Panc1 (cell line): ENCODE measurements around the gene ATRNL1. TPM values are rescaled to one million over a fixed set of nuclear protein-coding genes. Genes with fewer than 3 reads are reported as not detected.

ENCODE experiments used
- ATAC-seq: fragments of 200-7000 bp; cut with Tn5 transposase; 2 replicates; pipeline ENCODE4 v1.9.1; 2020; ENCODE audit warnings: mild to moderate bottlenecking, moderate library complexity
- BruUV-seq: library from RNA; stranded (reverse); fragments of 400-500 nt; replicated peaks from 2 replicates; lab custom pipeline; 2021; lab: Mats Ljungman, UMichigan
- CTCF ChIA-PET: fragments of 300-600 bp; sonication (Branson Sonifier 250); formaldehyde crosslinking; loops from one replicate; lab custom pipeline; 2022; ENCODE audit warnings: antibody characterized with exemption; lab: Charles Lee
- POLR2A ChIA-PET: fragments of 300-600 bp; sonication (Branson Sonifier 250); formaldehyde crosslinking; loops from one replicate; lab custom pipeline; 2022; ENCODE audit warnings: antibody characterized with exemption; lab: Charles Lee
- DNase-seq: peaks from one replicate; pipeline ENCODE4 v3.0.0-alpha.2; 2010; ENCODE audit warnings: low read depth, low spot score
- H3K27ac ChIP-seq: 2 replicates; pipeline ENCODE4 v1.5.1; 2011; ENCODE audit warnings: mild to moderate bottlenecking, low read length, inconsistent platforms
- H3K27me3 ChIP-seq: fragments of 200-500 bp; sonication (Bioruptor generic); 2 replicates; pipeline ENCODE4 v1.6.0; 2014; ENCODE audit warnings: low read length, inconsistent platforms; ENCODE audit not compliant: control insufficient read depth, insufficient read depth
- H3K36me3 ChIP-seq: fragments of 200-500 bp; sonication (Bioruptor generic); 2 replicates; pipeline ENCODE4 v1.5.1; 2014; ENCODE audit warnings: inconsistent platforms, mild to moderate bottlenecking, low read length, moderate library complexity; ENCODE audit not compliant: control insufficient read depth, insufficient read depth
- H3K4me1 ChIP-seq: 2 replicates; pipeline ENCODE4 v1.5.1; 2011; ENCODE audit warnings: inconsistent platforms, mild to moderate bottlenecking, low read length, moderate library complexity; ENCODE audit not compliant: control insufficient read depth, insufficient read depth
- H3K4me3 ChIP-seq, 2 experiments: 2 replicates each; pipeline ENCODE4 v1.5.1; 2011 to 2012; ENCODE audit warnings: low read depth in 2 of 2, low read length in 2 of 2, mild to moderate bottlenecking in 2 of 2, inconsistent platforms in 1 of 2, moderate library complexity in 1 of 2
- H3K9me3 ChIP-seq: fragments of 200-500 bp; sonication (Bioruptor generic); 2 replicates; pipeline ENCODE4 v1.5.1; 2014; ENCODE audit warnings: low read depth, mild to moderate bottlenecking, inconsistent platforms, low read length, moderate library complexity; ENCODE audit not compliant: control insufficient read depth, insufficient read depth
- POLR2AphosphoS5 ChIP-seq: IDR thresholded peaks from 2 replicates; pipeline ENCODE4 v1.6.1; 2012; ENCODE audit warnings: mild to moderate bottlenecking, low read depth, low read length, moderate library complexity
- SIN3A ChIP-seq: IDR thresholded peaks from 2 replicates; pipeline ENCODE4 v1.6.1; 2012; ENCODE audit warnings: low read depth, mild to moderate bottlenecking, low read length, moderate library complexity, borderline replicate concordance; ENCODE audit not compliant: insufficient read depth
- TCF7L2 ChIP-seq: IDR thresholded peaks from 2 replicates; pipeline ENCODE4 v1.6.1; 2011; ENCODE audit warnings: mild to moderate bottlenecking, low read depth, low read length, inconsistent platforms
- in situ Hi-C: cut with HindIII; loops from 2 replicates; pipeline ENCODE4 v1.10.0; 2016; ENCODE audit warnings: low sequenced_read_pairs, low pct_unique_long_range_greater_than_20kb
- intact Hi-C: fragments of 100-400 bp; cut with micrococcal nuclease; formaldehyde crosslinking; loops from one replicate; pipeline ENCODE4 v1.10.0; 2022; ENCODE audit not compliant: unreplicated experiment
- total RNA-seq: library from RNA; stranded (reverse); gene quantifications from one replicate; pipeline ENCODE4 v1.2.1, GENCODE V29; 2021; ENCODE audit not compliant: unreplicated experiment
- TF ChIP-seq, protein P1 (sequence below), 2 experiments: IDR thresholded peaks; 2 replicates each; pipeline ENCODE4 v1.6.1; 2011 to 2012; ENCODE audit warnings: low read depth in 2 of 2, control low read depth in 1 of 2, low read length in 1 of 2, mild to moderate bottlenecking in 1 of 2, moderate library complexity in 1 of 2; ENCODE audit not compliant: insufficient read depth in 1 of 2
- TF ChIP-seq, protein P2 (sequence below): fragments of 450-650 bp; IDR thresholded peaks from 2 replicates; pipeline ENCODE4 v1.5.1; 2017; ENCODE audit warnings: mild to moderate bottlenecking

Gene ATRNL1
- total RNA-seq, 1 experiment from 2014 or later: 17.1 TPM

GRCh38 chr10:115659616-115660015 lies 566.5 kb downstream of the ATRNL1 start:
- H3K4me1 ChIP-seq: no peaks in the 10 kb centered on the region
- TF ChIP-seq SIN3A (no peak), TCF7L2 (no peak), POLR2AphosphoS5 (no peak)
- TF ChIP-seq, protein P1, sequence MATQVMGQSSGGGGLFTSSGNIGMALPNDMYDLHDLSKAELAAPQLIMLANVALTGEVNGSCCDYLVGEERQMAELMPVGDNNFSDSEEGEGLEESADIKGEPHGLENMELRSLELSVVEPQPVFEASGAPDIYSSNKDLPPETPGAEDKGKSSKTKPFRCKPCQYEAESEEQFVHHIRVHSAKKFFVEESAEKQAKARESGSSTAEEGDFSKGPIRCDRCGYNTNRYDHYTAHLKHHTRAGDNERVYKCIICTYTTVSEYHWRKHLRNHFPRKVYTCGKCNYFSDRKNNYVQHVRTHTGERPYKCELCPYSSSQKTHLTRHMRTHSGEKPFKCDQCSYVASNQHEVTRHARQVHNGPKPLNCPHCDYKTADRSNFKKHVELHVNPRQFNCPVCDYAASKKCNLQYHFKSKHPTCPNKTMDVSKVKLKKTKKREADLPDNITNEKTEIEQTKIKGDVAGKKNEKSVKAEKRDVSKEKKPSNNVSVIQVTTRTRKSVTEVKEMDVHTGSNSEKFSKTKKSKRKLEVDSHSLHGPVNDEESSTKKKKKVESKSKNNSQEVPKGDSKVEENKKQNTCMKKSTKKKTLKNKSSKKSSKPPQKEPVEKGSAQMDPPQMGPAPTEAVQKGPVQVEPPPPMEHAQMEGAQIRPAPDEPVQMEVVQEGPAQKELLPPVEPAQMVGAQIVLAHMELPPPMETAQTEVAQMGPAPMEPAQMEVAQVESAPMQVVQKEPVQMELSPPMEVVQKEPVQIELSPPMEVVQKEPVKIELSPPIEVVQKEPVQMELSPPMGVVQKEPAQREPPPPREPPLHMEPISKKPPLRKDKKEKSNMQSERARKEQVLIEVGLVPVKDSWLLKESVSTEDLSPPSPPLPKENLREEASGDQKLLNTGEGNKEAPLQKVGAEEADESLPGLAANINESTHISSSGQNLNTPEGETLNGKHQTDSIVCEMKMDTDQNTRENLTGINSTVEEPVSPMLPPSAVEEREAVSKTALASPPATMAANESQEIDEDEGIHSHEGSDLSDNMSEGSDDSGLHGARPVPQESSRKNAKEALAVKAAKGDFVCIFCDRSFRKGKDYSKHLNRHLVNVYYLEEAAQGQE (IDR thresholded peaks at IDR 0.05; ENCODE audit: insufficient read depth in 1 of 2, low read depth in 2 of 2, low read length in 1 of 2): no peak
- TF ChIP-seq, protein P2, sequence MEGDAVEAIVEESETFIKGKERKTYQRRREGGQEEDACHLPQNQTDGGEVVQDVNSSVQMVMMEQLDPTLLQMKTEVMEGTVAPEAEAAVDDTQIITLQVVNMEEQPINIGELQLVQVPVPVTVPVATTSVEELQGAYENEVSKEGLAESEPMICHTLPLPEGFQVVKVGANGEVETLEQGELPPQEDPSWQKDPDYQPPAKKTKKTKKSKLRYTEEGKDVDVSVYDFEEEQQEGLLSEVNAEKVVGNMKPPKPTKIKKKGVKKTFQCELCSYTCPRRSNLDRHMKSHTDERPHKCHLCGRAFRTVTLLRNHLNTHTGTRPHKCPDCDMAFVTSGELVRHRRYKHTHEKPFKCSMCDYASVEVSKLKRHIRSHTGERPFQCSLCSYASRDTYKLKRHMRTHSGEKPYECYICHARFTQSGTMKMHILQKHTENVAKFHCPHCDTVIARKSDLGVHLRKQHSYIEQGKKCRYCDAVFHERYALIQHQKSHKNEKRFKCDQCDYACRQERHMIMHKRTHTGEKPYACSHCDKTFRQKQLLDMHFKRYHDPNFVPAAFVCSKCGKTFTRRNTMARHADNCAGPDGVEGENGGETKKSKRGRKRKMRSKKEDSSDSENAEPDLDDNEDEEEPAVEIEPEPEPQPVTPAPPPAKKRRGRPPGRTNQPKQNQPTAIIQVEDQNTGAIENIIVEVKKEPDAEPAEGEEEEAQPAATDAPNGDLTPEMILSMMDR: no peak
- DNase-seq (no peak), ATAC-seq (no peak)
- no peak overlapping the region for H3K4me3 ChIP-seq
- no peak overlapping the region for H3K27ac ChIP-seq
- POLR2A ChIA-PET: no interaction called here
- intact Hi-C loops: no loop called here
- in situ Hi-C loops: no loop called here
- H3K9me3 ChIP-seq: no peaks in the 10 kb centered on the region
- H3K27me3 ChIP-seq: no peaks in the 10 kb centered on the region
- H3K36me3 ChIP-seq: no peaks in the 10 kb centered on the region
- CTCF ChIA-PET: no interaction called here
- no TSS peak for BruUV-seq

DNA sequence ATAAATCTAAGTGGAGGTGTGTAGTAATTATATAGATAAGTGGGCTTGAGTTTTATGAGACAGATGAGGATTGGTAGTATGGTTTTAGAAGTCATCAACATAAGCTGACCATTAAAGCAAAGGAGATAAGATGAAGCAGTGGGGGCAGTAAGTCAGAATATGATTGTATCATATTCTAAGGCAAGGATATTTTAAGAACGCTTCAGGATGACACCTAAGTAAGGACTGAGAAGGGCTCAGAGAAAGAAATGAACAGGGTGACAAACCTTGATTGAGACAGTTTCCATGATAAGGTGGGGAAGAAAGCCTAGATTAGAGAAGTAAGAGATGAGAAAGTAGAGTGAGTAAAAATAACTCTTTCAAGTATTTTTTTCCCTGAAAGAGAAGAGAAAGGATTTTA lies 567.2 kb downstream of the ATRNL1 start:
- intact Hi-C loops (no loop called here), in situ Hi-C loops (no loop called here)
- H3K27me3 ChIP-seq: no peaks in the 10 kb centered on the region
- no peaks in the 10 kb centered on the region for H3K36me3 ChIP-seq
- no peak overlapping the region for H3K4me3 ChIP-seq
- BruUV-seq: no TSS peak
- ATAC-seq (no peak), DNase-seq (no peak)
- H3K27ac ChIP-seq: no peak overlapping the region
- TF ChIP-seq, protein P2: no peak
- TF ChIP-seq, protein P1 (IDR thresholded peaks at IDR 0.05; ENCODE audit: insufficient read depth in 1 of 2, low read depth in 2 of 2, low read length in 1 of 2): no peak
- TF ChIP-seq TCF7L2: no peak
- TF ChIP-seq SIN3A: no peak
- no peak for TF ChIP-seq POLR2AphosphoS5
- ChIA-PET POLR2A (no interaction called here), CTCF (no interaction called here)
- H3K9me3 ChIP-seq: no peaks in the 10 kb centered on the region
- no peaks in the 10 kb centered on the region for H3K4me1 ChIP-seq
